Mesothelial cell of epicardium (in vitro differentiated cells): ENCODE results near the gene MYL12A. TPM values are rescaled to one million over a fixed set of nuclear protein-coding genes. Genes with fewer than 3 reads are reported as not detected.

Experiments
- DNase-seq, 2 experiments: peaks; one replicate each; pipeline ENCODE4 v3.0.0; 2021; ENCODE audit warnings: low spot score in 2 of 2; ENCODE audit not compliant: unreplicated experiment in 2 of 2
- H3K27ac Mint-ChIP-seq: 2 replicates; pipeline ENCODE4 v1.8.0; 2021; ENCODE audit warnings: mixed read lengths
- H3K27me3 Mint-ChIP-seq: 2 replicates; pipeline ENCODE4 v1.8.0; 2021; ENCODE audit warnings: low read depth, mixed read lengths
- H3K36me3 Mint-ChIP-seq: 2 replicates; pipeline ENCODE4 v1.8.0; 2021; ENCODE audit warnings: mixed read lengths
- H3K4me1 Mint-ChIP-seq: 2 replicates; pipeline ENCODE4 v1.8.0; 2021; ENCODE audit warnings: mixed read lengths
- H3K4me3 Mint-ChIP-seq: 2 replicates; pipeline ENCODE4 v1.8.0; 2021; ENCODE audit warnings: mild to moderate bottlenecking, moderate library complexity, mixed read lengths
- H3K9me3 Mint-ChIP-seq: 2 replicates; pipeline ENCODE4 v1.8.0; 2021; ENCODE audit warnings: mixed read lengths
- total RNA-seq: library from RNA; stranded (reverse); gene quantifications from 3 replicates; pipeline ENCODE4 v1.2.1, GENCODE V29; 2021
- TF ChIP-seq, protein P1 (sequence below): fragments of 200-600 bp; sonication (generic); IDR thresholded peaks from one replicate; pipeline ENCODE4 v1.5.0; 2021; ENCODE audit warnings: antibody characterized with exemption; ENCODE audit not compliant: unreplicated experiment

MYL12A gene
- total RNA-seq, 1 donor from 2014 or later, result 220 TPM

DNA sequence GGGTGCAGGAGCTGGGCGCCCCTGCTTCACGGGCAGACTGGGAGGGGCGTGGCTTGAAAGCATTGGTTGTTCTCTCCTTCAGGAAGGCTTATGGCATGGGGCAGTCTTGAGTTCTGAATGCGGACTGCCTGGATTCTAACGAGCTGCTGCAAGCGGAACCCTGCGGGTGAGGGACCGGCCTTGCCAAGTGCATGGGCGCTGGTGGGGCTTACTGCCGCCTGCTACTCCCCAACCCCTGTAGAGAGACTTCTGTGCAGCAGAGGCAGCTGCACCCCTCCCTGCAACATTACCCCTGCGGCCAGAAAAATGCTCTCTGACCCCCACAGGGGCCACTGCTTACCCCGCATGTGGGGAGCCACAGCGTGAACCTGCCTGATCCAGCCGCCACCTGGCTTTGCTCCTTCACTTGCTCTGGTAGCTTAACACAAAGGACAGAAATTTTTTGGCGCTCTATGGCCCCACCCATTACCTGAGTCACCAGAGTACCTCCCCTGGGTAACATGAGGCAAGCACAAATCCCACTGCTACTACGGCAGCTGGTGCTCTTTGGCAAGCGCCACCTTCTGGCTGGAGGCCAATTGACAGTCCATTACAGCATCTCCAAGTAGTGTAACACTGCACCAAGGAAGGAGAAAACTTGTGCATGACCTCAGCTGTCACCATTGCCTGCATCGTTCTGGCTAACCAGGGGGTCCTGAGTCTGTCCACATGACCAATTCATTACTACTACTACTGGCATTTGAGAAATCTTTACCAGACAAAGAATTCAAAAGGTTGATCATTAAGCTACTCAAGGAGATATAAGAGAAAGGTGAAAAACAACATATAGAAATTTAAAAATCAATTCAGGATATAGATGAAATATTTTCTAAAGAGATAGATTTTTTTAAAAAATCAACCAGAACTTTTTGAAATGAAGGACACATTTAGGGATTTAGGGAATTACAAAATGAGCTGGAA is 49.7 kb downstream of the MYL12A start:
- TF ChIP-seq, protein P1, sequence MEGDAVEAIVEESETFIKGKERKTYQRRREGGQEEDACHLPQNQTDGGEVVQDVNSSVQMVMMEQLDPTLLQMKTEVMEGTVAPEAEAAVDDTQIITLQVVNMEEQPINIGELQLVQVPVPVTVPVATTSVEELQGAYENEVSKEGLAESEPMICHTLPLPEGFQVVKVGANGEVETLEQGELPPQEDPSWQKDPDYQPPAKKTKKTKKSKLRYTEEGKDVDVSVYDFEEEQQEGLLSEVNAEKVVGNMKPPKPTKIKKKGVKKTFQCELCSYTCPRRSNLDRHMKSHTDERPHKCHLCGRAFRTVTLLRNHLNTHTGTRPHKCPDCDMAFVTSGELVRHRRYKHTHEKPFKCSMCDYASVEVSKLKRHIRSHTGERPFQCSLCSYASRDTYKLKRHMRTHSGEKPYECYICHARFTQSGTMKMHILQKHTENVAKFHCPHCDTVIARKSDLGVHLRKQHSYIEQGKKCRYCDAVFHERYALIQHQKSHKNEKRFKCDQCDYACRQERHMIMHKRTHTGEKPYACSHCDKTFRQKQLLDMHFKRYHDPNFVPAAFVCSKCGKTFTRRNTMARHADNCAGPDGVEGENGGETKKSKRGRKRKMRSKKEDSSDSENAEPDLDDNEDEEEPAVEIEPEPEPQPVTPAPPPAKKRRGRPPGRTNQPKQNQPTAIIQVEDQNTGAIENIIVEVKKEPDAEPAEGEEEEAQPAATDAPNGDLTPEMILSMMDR, result peak; percentile 40
- peaks cover 39% of the 10 kb centered on the region for H3K36me3 Mint-ChIP-seq
- peak overlapping the region; percentile 88 for H3K27ac Mint-ChIP-seq
- DNase-seq, result peak; percentile 70 to 85
- H3K9me3 Mint-ChIP-seq, result peaks cover 61% of the 10 kb centered on the region
- H3K27me3 Mint-ChIP-seq, result no peaks in the 10 kb centered on the region
- H3K4me1 Mint-ChIP-seq, result peaks cover 5% of the 10 kb centered on the region
- H3K4me3 Mint-ChIP-seq, result peak overlapping the region; percentile 95

DNA sequence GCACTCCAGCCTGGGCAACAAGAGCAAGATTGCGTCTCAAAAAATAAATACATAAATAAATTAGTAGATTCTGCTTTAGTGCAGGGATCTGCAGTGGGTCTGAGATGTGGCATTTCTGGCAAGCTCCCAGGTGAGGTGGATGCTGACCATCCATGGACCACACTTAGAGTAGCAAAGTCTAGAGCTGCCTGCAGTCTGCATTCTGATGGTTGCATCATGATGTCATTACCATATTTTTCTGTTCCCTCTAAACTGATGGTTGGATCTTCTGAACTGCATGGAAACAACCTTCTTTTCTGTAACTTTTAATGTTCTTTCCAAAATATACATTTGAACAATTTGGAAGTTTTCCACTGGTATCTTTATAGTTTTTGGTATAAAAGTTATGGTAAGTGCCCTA is 57.2 kb downstream of the MYL12A start:
- Mint-ChIP-seq H3K36me3 (peaks cover 6% of the 10 kb centered on the region), H3K27me3 (no peaks in the 10 kb centered on the region), H3K4me1 (peaks cover 3% of the 10 kb centered on the region), H3K4me3 (no peak overlapping the region), H3K9me3 (peaks cover 31% of the 10 kb centered on the region), H3K27ac (no peak overlapping the region)
- DNase-seq, result no peak
- TF ChIP-seq, protein P1, result no peak

DNA sequence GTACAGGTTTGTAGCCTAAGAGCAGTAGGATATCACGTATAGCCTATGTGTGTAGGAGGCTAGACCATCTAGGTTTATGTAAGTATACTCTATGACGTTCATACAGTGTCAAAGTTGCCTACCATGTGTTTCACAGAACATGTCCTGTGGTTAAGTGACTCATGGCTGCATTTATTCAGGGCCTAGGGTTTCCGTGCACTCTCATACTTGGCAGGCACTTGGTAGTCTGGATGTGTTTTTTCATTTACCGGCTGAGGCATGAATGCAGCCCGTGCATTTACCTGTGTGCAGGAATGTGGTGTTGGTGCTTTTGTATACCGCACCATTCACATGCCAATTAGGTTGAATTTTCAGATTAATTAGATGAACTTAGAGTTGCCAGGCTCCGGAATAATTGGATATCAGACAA is 57.8 kb downstream of the MYL12A start:
- Mint-ChIP-seq H3K36me3 (peaks cover 6% of the 10 kb centered on the region), H3K4me3 (no peak overlapping the region), H3K4me1 (peaks cover 3% of the 10 kb centered on the region), H3K27ac (no peak overlapping the region), H3K27me3 (no peaks in the 10 kb centered on the region), H3K9me3 (peaks cover 26% of the 10 kb centered on the region)
- TF ChIP-seq, protein P1, result no peak
- no peak for DNase-seq

Other genes starting within 250 kb of the MYL12A start
- gene LPIN2, start 234.7 kb upstream of the MYL12A start, total RNA-seq, result 39.3 to 44.9 TPM (median 42.2 TPM) in 3 replicates
- gene MYOM1, start 27.8 kb upstream of the MYL12A start, total RNA-seq, result 1.2 to 2.8 TPM (median 2.1 TPM) in 3 replicates
- 195 to 225 TPM (median 215 TPM) in 3 replicates for gene MYL12B, start 14.3 kb downstream of the MYL12A start, total RNA-seq
- gene TGIF1, start 202.4 kb downstream of the MYL12A start, total RNA-seq, result 96.6 to 110 TPM (median 103 TPM) in 3 replicates